Parathyroid adenoma (tissue), 2 donors: ENCODE measurements around the gene CYTH4.

ENCODE experiments used
- H2AFZ ChIP-seq: fragments of 300-600 bp; sonication (generic); one replicate; pipeline ENCODE4 v1.7.0; 2017; ENCODE audit warnings: antibody characterized with exemption, mild to moderate bottlenecking
- H3K27ac ChIP-seq: fragments of 300-600 bp; sonication (generic); one replicate; pipeline ENCODE4 v1.7.0; 2017
- H3K27me3 ChIP-seq: fragments of 300-600 bp; sonication (generic); one replicate; pipeline ENCODE4 v1.7.0; 2017; ENCODE audit warnings: low read length; ENCODE audit not compliant: control insufficient read depth, insufficient read depth
- H3K36me3 ChIP-seq: fragments of 300-600 bp; sonication (generic); one replicate; pipeline ENCODE4 v1.7.0; 2017; ENCODE audit warnings: low read length; ENCODE audit not compliant: control insufficient read depth, insufficient read depth
- H3K4me1 ChIP-seq: fragments of 300-600 bp; sonication (generic); one replicate; pipeline ENCODE4 v1.7.0; 2017; ENCODE audit warnings: control low read depth
- H3K4me2 ChIP-seq: fragments of 300-600 bp; sonication (generic); one replicate; pipeline ENCODE4 v1.7.0; 2017; ENCODE audit warnings: low read length
- H3K4me3 ChIP-seq: fragments of 300-600 bp; sonication (generic); one replicate; pipeline ENCODE4 v1.7.0; 2017; ENCODE audit warnings: low read depth, low read length
- H3K79me2 ChIP-seq: fragments of 300-600 bp; sonication (generic); one replicate; pipeline ENCODE4 v1.7.0; 2017; ENCODE audit warnings: control low read depth
- H3K9ac ChIP-seq: fragments of 300-600 bp; sonication (generic); one replicate; pipeline ENCODE4 v1.7.0; 2017; ENCODE audit warnings: mild to moderate bottlenecking
- H3K9me3 ChIP-seq: fragments of 300-600 bp; sonication (generic); one replicate; pipeline ENCODE4 v1.7.0; 2017; ENCODE audit warnings: low read length; ENCODE audit not compliant: control insufficient read depth
- CTCF ChIP-seq: fragments of 300-600 bp; sonication (generic); IDR thresholded peaks from one replicate; pipeline ENCODE4 v1.7.0; 2017; ENCODE audit warnings: antibody characterized with exemption, mild to moderate bottlenecking
- donor health status: primary hyperparathyroidism.

Gene CYTH4

GRCh38 chr22:37331856-37332536 is 49.7 kb downstream of the CYTH4 start:
- H3K4me3 ChIP-seq: no peak overlapping the region
- H3K27ac ChIP-seq: no peak overlapping the region
- H3K4me2 ChIP-seq: no peak overlapping the region
- TF ChIP-seq CTCF: no peak
- no peak overlapping the region for H2AFZ ChIP-seq
- no peaks in the 10 kb centered on the region for H3K9me3 ChIP-seq
- H3K4me1 ChIP-seq: no peaks in the 10 kb centered on the region
- H3K36me3 ChIP-seq: no peaks in the 10 kb centered on the region
- peaks cover 9% of the 10 kb centered on the region for H3K27me3 ChIP-seq
- no peak overlapping the region for H3K9ac ChIP-seq
- H3K79me2 ChIP-seq: no peaks in the 10 kb centered on the region

GRCh38 chr22:37333724-37334460 is 51.6 kb downstream of the CYTH4 start:
- Histone ChIP-seq H2AFZ (no peak overlapping the region), H3K4me2 (no peak overlapping the region), H3K9me3 (no peaks in the 10 kb centered on the region), H3K79me2 (no peaks in the 10 kb centered on the region), H3K9ac (no peak overlapping the region), H3K27me3 (peaks cover 9% of the 10 kb centered on the region), H3K4me1 (no peaks in the 10 kb centered on the region), H3K27ac (no peak overlapping the region), H3K4me3 (no peak overlapping the region), H3K36me3 (no peaks in the 10 kb centered on the region)
- TF ChIP-seq CTCF: no peak

GRCh38 chr22:37334461-37334858 is 52.2 kb downstream of the CYTH4 start:
- Histone ChIP-seq H3K4me2 (no peak overlapping the region), H3K79me2 (no peaks in the 10 kb centered on the region), H2AFZ (no peak overlapping the region), H3K27ac (no peak overlapping the region), H3K36me3 (no peaks in the 10 kb centered on the region), H3K4me1 (no peaks in the 10 kb centered on the region), H3K9ac (no peak overlapping the region), H3K27me3 (peaks cover 9% of the 10 kb centered on the region), H3K9me3 (no peaks in the 10 kb centered on the region), H3K4me3 (no peak overlapping the region)
- no peak for TF ChIP-seq CTCF

GRCh38 chr22:37334859-37335805 is 52.8 kb downstream of the CYTH4 start:
- H3K4me1 ChIP-seq: no peaks in the 10 kb centered on the region
- H3K36me3 ChIP-seq: no peaks in the 10 kb centered on the region
- H3K27ac ChIP-seq: no peak overlapping the region
- no peak overlapping the region for H3K4me3 ChIP-seq
- H3K4me2 ChIP-seq: no peak overlapping the region
- no peaks in the 10 kb centered on the region for H3K79me2 ChIP-seq
- H3K9ac ChIP-seq: no peak overlapping the region
- H3K27me3 ChIP-seq: peaks cover 9% of the 10 kb centered on the region
- TF ChIP-seq CTCF: no peak
- no peaks in the 10 kb centered on the region for H3K9me3 ChIP-seq
- no peak overlapping the region for H2AFZ ChIP-seq
